Measurements from ENCODE around the gene ARVCF.
A peak's percentile ranks its signal among the peaks of the same experiment; 100 is the strongest.

The ARVCF gene

GRCh38 chr22:19961868-19962245 lies 54.8 kb downstream of the ARVCF start:
- no peak for DNase-seq (ENCODE audit: low spot score)

GRCh38 chr22:19961201-19961580 lies 55.4 kb downstream of the ARVCF start:
- no peak for DNase-seq (ENCODE audit: low spot score)

DNA sequence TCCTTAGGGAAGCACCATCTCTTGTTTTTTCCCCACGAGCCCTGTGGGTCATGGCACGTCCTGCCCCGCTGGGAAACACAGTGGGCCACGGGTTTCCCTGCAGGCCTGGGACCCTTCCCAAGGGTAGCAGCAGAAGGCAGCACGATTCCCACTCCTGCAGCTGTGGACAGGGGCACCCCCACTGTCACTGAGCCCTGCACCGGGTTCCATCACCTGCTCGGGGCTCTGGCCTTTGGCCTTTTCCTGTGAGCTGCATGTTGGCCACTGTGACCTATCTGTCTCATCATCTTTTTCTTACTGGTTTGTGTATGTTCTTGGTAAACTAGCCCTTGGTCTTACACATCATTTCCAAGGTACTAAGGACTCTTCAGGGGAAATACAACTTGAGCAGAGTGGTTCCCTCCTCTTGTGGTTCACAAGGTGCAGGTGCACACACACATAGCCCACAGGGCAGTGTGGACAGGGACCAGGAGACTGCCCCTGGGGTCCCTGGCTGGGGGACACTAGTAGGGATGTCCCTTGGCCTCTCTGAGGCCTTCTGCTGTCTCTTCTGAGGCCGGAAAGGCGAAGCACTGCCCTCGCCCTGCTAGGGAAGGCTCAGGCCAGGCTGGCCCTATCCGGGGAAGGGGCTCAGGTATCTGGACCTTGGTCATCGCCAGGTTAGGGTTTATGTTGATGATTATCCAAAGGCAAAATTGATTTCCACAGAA lies 56.0 kb downstream of the ARVCF start:
- no peak for DNase-seq (ENCODE audit: low spot score)

GRCh38 chr22:19959587-19960490 lies 56.8 kb downstream of the ARVCF start:
- no peak for DNase-seq (ENCODE audit: low spot score)

- no peak for DNase-seq (ENCODE audit: low spot score)
Measured at GRCh38 chr22:19959043-19959586, 57.5 kb downstream of the ARVCF start.

GRCh38 chr22:19958083-19959042 lies 58.3 kb downstream of the ARVCF start:
- no peak for DNase-seq (ENCODE audit: low spot score)

DNA sequence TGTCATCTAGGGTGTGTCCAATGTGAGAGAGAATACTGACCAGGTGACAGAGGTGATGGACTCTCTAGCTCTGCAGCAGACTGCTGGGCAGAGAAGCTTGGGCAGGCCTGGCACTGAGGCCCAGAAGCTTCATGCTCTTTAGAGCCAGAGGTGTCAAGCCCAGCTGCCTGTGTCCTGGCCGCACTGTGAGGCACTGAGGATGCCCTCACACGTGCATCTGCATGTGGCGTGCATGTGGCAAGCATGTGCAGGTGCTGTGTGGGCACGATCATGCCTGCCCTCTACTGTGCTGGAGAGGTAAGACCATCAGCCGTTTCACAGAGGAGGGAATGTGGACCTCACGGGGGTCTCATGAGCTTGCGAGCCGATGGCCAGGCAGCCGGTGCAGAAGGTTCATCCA lies 59.2 kb downstream of the ARVCF start:
- no peak for DNase-seq (ENCODE audit: low spot score)

DNA sequence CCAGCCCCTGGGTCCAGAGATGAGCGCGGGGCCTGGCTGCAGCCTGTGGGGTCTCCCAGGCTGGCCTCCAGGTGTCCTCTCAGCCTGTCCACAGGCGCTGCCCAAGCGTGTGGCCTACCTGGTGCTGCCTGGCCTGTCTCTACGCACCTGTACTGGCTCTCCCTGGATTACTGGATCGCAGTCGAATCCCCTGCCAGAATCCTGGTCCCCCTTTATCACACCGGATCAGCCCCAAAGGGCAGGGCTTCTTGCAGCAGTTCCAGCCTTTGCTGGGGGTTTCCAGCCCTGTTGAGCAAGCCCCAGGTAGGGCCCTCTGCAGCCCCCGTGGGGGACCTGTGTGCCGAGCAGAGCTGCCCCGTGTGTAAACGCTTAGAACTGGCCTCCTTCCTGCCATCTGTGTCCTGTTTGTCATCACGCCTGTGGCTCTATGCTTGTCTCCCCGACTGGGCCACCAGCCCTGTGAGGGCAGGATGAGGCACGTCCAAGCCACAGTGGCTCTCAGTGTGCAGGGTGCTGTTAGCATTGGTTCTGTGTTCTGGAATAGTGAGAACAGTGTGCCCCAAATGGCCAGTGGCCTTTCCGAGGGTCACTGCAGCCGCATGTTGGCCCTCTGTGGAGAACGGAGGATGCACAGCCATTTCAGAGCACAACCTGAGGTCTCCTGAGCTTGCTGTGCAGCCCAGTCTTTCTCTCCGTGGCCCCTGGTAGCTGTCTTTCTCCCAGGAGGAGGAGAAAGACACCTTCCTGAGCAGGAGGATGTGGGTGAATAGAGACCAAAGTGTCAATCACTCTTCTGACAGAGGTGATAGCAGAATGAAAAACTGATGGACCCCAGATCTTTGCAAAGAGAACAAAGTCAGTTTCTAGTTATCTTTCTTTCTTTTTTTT lies 61.1 kb downstream of the ARVCF start:
- DNase-seq (ENCODE audit: low spot score), result no peak

DNA sequence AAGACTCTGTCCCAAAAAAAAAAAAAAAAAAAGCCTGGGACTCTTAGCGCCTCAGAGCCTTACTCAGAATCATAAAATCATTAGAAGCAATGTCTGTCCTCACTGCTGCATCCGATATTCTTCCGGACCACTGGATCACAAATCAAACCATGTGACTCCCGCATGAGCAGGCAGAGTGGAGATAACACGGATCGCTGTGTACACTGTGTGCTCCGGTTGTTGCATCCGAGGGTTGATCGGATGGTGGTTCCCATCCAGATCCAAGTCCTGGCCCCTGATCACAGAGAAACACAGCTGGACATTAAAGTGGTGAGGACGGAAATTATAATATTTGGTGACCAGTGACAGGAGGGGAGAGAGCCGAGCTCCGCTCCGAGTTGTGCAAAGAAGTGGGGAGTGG lies 65.3 kb downstream of the ARVCF start:
- DNase-seq (ENCODE audit: low spot score), result no peak

GRCh38 chr22:19948057-19948760 lies 68.4 kb downstream of the ARVCF start:
- no peak for DNase-seq (ENCODE audit: low spot score)

GRCh38 chr22:19943082-19944026 lies 73.3 kb downstream of the ARVCF start:
- DNase-seq (ENCODE audit: low spot score), result no peak

DNA sequence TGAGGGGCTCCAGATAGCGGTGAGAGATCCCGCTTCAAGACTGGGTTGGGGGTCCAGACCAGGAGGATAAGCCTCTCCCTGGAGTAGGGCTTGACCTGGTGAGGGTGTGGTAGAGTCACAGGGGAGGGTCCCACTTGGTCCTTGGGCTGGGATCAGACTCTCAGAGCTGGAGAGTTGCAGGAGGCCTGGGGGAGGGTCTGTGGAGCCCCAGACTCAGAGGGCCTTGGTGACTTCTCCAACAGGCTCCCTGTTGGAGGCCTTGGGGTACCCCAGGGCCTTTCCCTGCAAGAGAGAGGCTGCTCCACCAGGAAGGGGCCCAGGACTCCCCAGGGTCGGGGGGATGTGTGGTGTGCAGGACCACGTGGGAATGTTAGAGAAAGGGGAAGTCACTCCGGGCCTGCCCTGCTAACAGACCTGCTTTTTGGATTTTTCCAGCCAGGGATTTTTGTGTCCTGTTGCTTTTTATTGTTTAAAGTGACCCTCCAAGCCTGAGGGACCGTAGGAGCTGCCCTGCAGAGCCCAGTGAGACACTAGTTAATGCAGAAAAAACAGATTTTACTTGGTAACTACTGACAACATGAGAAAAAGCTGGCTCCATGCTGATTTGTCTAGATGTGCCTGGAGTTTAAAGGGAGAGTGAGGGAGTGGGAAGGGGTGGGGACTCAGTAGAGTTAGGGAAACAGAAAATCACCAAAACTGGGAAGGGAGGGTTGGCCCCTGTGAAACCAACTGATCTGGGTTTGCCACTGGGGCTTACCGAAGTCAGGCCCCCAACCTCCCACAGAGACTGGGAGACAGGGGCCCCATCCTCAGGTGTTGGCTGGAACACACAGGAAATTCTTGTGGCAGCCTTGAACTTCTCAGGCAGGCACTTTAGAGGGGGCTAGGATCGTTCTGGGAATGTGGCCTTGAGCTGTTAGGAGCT lies 74.2 kb downstream of the ARVCF start:
- no peak for DNase-seq (ENCODE audit: low spot score)

DNA sequence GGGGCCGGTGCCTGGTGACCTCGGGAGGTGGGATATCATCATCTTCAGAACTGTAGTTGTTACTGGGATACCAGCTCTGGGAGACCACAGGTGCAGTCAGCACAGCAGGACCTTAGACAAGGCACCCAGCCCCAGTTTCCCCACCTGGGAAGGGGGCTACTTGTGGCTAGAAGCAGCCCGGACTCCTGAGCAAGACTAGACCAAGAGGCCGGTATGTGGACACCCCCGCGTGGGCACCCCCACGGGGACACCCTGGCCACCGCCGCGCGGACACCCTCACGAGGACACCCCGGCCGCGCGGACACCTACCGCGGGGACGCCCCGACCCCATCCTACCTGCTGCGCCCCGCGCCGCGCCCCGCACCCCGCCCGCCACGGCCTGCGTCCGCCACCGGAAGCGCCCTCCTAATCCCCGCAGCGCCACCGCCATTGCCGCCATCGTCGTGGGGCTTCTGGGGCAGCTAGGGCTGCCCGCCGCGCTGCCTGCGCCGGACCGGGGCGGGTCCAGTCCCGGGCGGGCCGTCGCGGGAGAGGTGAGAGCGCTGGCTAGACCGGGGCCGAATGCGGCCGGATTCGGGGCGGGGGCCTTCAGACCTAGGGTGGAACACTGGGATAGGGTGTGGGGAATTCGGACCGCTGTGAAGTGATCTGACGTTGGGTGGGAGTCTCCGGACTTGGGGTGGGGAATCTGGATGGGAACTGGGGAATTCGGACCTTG lies 75.1 kb downstream of the ARVCF start, which contains the start of the genes COMT and TXNRD2:
Gene COMT (plus strand): TSS at position 408 of the 718 bp plus-strand sequence. CDS start 20,755 bp downstream, outside the sequence.
Gene TXNRD2 (minus strand): TSS at position 454 of the 718 bp plus-strand sequence. CDS start 15 bp downstream, at position 439.
- DNase-seq (ENCODE audit: low spot score), result peak; percentile 59

- DNase-seq (ENCODE audit: low spot score), result no peak
Measured at GRCh38 chr22:19940536-19941364, 75.9 kb downstream of the ARVCF start.

- no peak for DNase-seq (ENCODE audit: low spot score)
Measured at GRCh38 chr22:19937616-19938473, 78.8 kb downstream of the ARVCF start.

All from CD4-positive, alpha-beta T cell treated with Interleukin-6 at 100 ng/mL for 8 hours (primary cell).